OCI-LY1 (cell line): Measurements from ENCODE around the gene ANAPC2.

Experiments used
- H2AFZ ChIP-seq: fragments of 200-600 bp; sonication (generic), shearing (Covaris generic); 2 replicates; pipeline ENCODE4 v1.6.0; 2014; ENCODE audit warnings: antibody characterized with exemption, mild to moderate bottlenecking, low read length
- H3F3A ChIP-seq: fragments of 200-600 bp; sonication (generic), shearing (Covaris generic); 2 replicates; pipeline ENCODE4 v1.6.0; 2014; ENCODE audit warnings: mild to moderate bottlenecking, antibody characterized with exemption, low read length, moderate library complexity; ENCODE audit not compliant: insufficient read depth
- H3K27ac ChIP-seq: fragments of 200-600 bp; sonication (generic); 2 replicates; pipeline ENCODE4 v1.5.1; 2014; ENCODE audit warnings: low read length, mixed run types, mild to moderate bottlenecking, low read depth; ENCODE audit not compliant: poor library complexity, severe bottlenecking
- H3K27me3 ChIP-seq: fragments of 200-600 bp; sonication (generic); 2 replicates; pipeline ENCODE4 v1.6.0; 2014; ENCODE audit warnings: antibody characterized with exemption, mild to moderate bottlenecking, low read length, moderate library complexity; ENCODE audit not compliant: insufficient read depth
- H3K36me3 ChIP-seq: fragments of 200-600 bp; sonication (generic); 2 replicates; pipeline ENCODE4 v1.6.1; 2014; ENCODE audit warnings: mild to moderate bottlenecking, antibody characterized with exemption, low read length, moderate library complexity, mixed read lengths; ENCODE audit not compliant: insufficient read depth
- H3K4me1 ChIP-seq: fragments of 200-600 bp; sonication (generic); 2 replicates; pipeline ENCODE4 v1.5.1; 2014; ENCODE audit warnings: mild to moderate bottlenecking, low read length, moderate library complexity; ENCODE audit not compliant: insufficient read depth, severe bottlenecking
- H3K4me2 ChIP-seq: fragments of 200-600 bp; sonication (generic), shearing (Covaris generic); 2 replicates; pipeline ENCODE4 v1.6.1; 2014; ENCODE audit warnings: low read length
- H3K4me3 ChIP-seq: fragments of 200-600 bp; sonication (generic); 2 replicates; pipeline ENCODE4 v1.5.1; 2014; ENCODE audit warnings: low read length, low read depth, mild to moderate bottlenecking, mixed read lengths; ENCODE audit not compliant: poor library complexity, severe bottlenecking
- H3K79me2 ChIP-seq: fragments of 200-600 bp; shearing (Covaris generic); 2 replicates; pipeline ENCODE4 v1.6.1; 2016; ENCODE audit warnings: mixed run types, low read length, mixed read lengths; ENCODE audit not compliant: insufficient read depth
- H3K9ac ChIP-seq: fragments of 200-600 bp; sonication (generic), shearing (Covaris generic); 2 replicates; pipeline ENCODE4 v1.6.1; 2014; ENCODE audit warnings: mild to moderate bottlenecking, low read length, mixed read lengths
- H3K9me2 ChIP-seq: fragments of 200-600 bp; sonication (generic), shearing (Covaris generic); 2 replicates; pipeline ENCODE4 v1.6.1; 2014; ENCODE audit warnings: low read depth, mild to moderate bottlenecking, low read length, mixed read lengths
- H3K9me3 ChIP-seq: fragments of 200-600 bp; shearing (Covaris generic); 2 replicates; pipeline ENCODE4 v1.6.1; 2014; ENCODE audit warnings: low read length, mixed read lengths
- H4K20me1 ChIP-seq: fragments of 200-600 bp; sonication (generic), shearing (Covaris generic); 2 replicates; pipeline ENCODE4 v1.6.0; 2016; ENCODE audit warnings: mild to moderate bottlenecking, low read length; ENCODE audit not compliant: insufficient read depth
- CTCF ChIP-seq: fragments of 200-600 bp; sonication (generic), shearing (Covaris generic); IDR thresholded peaks from 2 replicates; pipeline ENCODE4 v1.5.1; 2017; ENCODE audit warnings: mild to moderate bottlenecking, antibody characterized with exemption, low read length, moderate library complexity, mixed read lengths
- EZH2 ChIP-seq: fragments of 200-600 bp; sonication (generic), shearing (Covaris generic); IDR thresholded peaks from 2 replicates; pipeline ENCODE4 v1.8.0; 2017; ENCODE audit warnings: borderline replicate concordance, mixed run types, mild to moderate bottlenecking, antibody characterized with exemption, low read length, moderate library complexity, mixed read lengths

ANAPC2 gene

GRCh38 chr9:137139468-137140150 is 48.8 kb downstream of the ANAPC2 start:
- no peak overlapping the region for H3K4me2 ChIP-seq
- H2AFZ ChIP-seq = no peak overlapping the region
- H3K9me3 ChIP-seq = no peaks in the 10 kb centered on the region
- H3K27me3 ChIP-seq = 0 out of 2 replicates have a peak, but pooled peaks cover 7% of the 10 kb centered on the region
- no peaks in the 10 kb centered on the region for H3K9me2 ChIP-seq
- no peaks in the 10 kb centered on the region for H3K79me2 ChIP-seq
- no peaks in the 10 kb centered on the region for H4K20me1 ChIP-seq
- no peak for TF ChIP-seq EZH2
- no peak for TF ChIP-seq CTCF
- H3K4me1 ChIP-seq = no peaks in the 10 kb centered on the region
- no peaks in the 10 kb centered on the region for H3F3A ChIP-seq
- no peak overlapping the region for H3K27ac ChIP-seq
- H3K9ac ChIP-seq = no peak overlapping the region
- no peak overlapping the region for H3K4me3 ChIP-seq
- H3K36me3 ChIP-seq = no peaks in the 10 kb centered on the region

GRCh38 chr9:137138722-137139467 is 49.5 kb downstream of the ANAPC2 start, which contains the start of gene GRIN1:
GRIN1 (plus strand) TSS chr9:137139154; CDS start chr9:137139487, 333 bp downstream.
- Histone ChIP-seq H3K9me3 (no peaks in the 10 kb centered on the region), H3K4me1 (no peaks in the 10 kb centered on the region), H3K36me3 (no peaks in the 10 kb centered on the region), H3K9ac (no peak within 1 kb of the TSS), H3K79me2 (no peaks in the 10 kb centered on the region), H2AFZ (no peak within 1 kb of the TSS), H3F3A (no peaks in the 10 kb centered on the region), H3K27me3 (0 out of 2 replicates have a peak, but pooled peaks cover 7% of the 10 kb centered on the region), H4K20me1 (no peaks in the 10 kb centered on the region), H3K4me3 (no peak within 1 kb of the TSS), H3K27ac (no peak within 1 kb of the TSS), H3K4me2 (no peak within 1 kb of the TSS), H3K9me2 (no peaks in the 10 kb centered on the region)
- TF ChIP-seq CTCF = no peak
- TF ChIP-seq EZH2 = no peak

GRCh38 chr9:137138058-137138721 is 50.2 kb downstream of the ANAPC2 start:
- Histone ChIP-seq H3K27me3 (0 out of 2 replicates have a peak, but pooled peaks cover 7% of the 10 kb centered on the region), H3K79me2 (no peaks in the 10 kb centered on the region), H3K36me3 (no peaks in the 10 kb centered on the region), H3F3A (no peaks in the 10 kb centered on the region), H3K4me3 (no peak overlapping the region), H2AFZ (no peak overlapping the region), H3K9me3 (no peaks in the 10 kb centered on the region), H3K4me2 (no peak overlapping the region), H3K9me2 (no peaks in the 10 kb centered on the region), H4K20me1 (no peaks in the 10 kb centered on the region), H3K9ac (no peak overlapping the region), H3K4me1 (no peaks in the 10 kb centered on the region), H3K27ac (no peak overlapping the region)
- TF ChIP-seq EZH2 = no peak
- TF ChIP-seq CTCF = no peak
